CD4-positive, alpha-beta T cell (primary cell): ENCODE data around the gene ADAD2. TPM values are rescaled to one million over a fixed set of nuclear protein-coding genes. Genes with fewer than 3 reads are reported as not detected.

Source experiments
- ATAC-seq: fragments of 200-7000 bp; cut with Tn5 transposase; one replicate; pipeline ENCODE4 v1.10.0; 2022; ENCODE audit warnings: mild to moderate bottlenecking; ENCODE audit not compliant: poor library complexity
- CTCF ChIA-PET: fragments of 350-600 bp; sonication (Branson Sonifier 250); formaldehyde crosslinking; loops from one replicate; lab custom pipeline; 2021; ENCODE audit warnings: antibody characterized with exemption, inconsistent platforms; lab: Charles Lee
- POLR2A ChIA-PET: fragments of 350-600 bp; sonication (Branson Sonifier 250); formaldehyde crosslinking; loops from one replicate; lab custom pipeline; 2021; ENCODE audit warnings: antibody characterized with exemption, inconsistent platforms; lab: Charles Lee
- DNase-seq, 14 experiments: peaks; one replicate each; pipeline ENCODE4 v3.0.0-alpha.2; 2013 to 2020; ENCODE audit warnings: mixed read lengths in 2 of 14
- H3K27ac ChIP-seq, 2 donors: one replicate each; pipeline versions ENCODE4 v1.5.1 to v1.7.0; 2013; ENCODE audit warnings: low read length in 2 of 2, low read depth in 1 of 2, mild to moderate bottlenecking in 1 of 2
- H3K27me3 ChIP-seq, 2 experiments: 1 replicate in 1 of 2; 2 replicates in 1 of 2; pipeline versions ENCODE4 v1.6.1 to v1.7.0; 2013; ENCODE audit warnings: low read length in 2 of 2, control low read depth in 1 of 2, mild to moderate bottlenecking in 1 of 2, moderate library complexity in 1 of 2; ENCODE audit not compliant: insufficient read depth in 2 of 2, control insufficient read depth in 1 of 2
- H3K36me3 ChIP-seq: one replicate; pipeline ENCODE4 v1.6.1; 2013; ENCODE audit warnings: low read length, control low read depth; ENCODE audit not compliant: insufficient read depth
- H3K4me1 ChIP-seq: one replicate; pipeline ENCODE4 v1.6.1; 2013; ENCODE audit warnings: low read length, control low read depth; ENCODE audit not compliant: insufficient read depth
- H3K4me3 ChIP-seq: one replicate; pipeline ENCODE4 v1.5.1; 2013; ENCODE audit warnings: mild to moderate bottlenecking, low read length, moderate library complexity
- H3K9me3 ChIP-seq, 2 experiments: 1 replicate in 1 of 2; 2 replicates in 1 of 2; pipeline versions ENCODE4 v1.6.1 to v1.7.0; 2013; ENCODE audit warnings: low read length in 2 of 2, mild to moderate bottlenecking in 2 of 2, control low read depth in 1 of 2, moderate library complexity in 1 of 2; ENCODE audit not compliant: control insufficient read depth in 1 of 2, insufficient read depth in 1 of 2
- H3K27ac Mint-ChIP-seq: one replicate; pipeline ENCODE4 v1.8.0; 2020; ENCODE audit warnings: mixed read lengths
- H3K27me3 Mint-ChIP-seq: one replicate; pipeline ENCODE4 v1.8.0; 2021; ENCODE audit warnings: mixed read lengths
- H3K36me3 Mint-ChIP-seq: one replicate; pipeline ENCODE4 v1.8.0; 2021; ENCODE audit warnings: low read depth, mixed read lengths
- H3K4me1 Mint-ChIP-seq: one replicate; pipeline ENCODE4 v1.8.0; 2021; ENCODE audit warnings: low read depth, mixed read lengths
- H3K4me3 Mint-ChIP-seq: one replicate; pipeline ENCODE4 v1.8.0; 2020; ENCODE audit warnings: mild to moderate bottlenecking, mixed read lengths
- H3K9me3 Mint-ChIP-seq: one replicate; pipeline ENCODE4 v1.8.0; 2020; ENCODE audit warnings: mixed read lengths
- intact Hi-C, 2 experiments: fragments of 100-400 bp; cut with DNase I in 1 of 2; cut with micrococcal nuclease in 1 of 2; formaldehyde crosslinking; loops; one replicate each; pipeline versions ENCODE4 v1.15.1 to v1.9.0; 2023 to 2025; cut with DNase I, micrococcal nuclease
- total RNA-seq, 174 experiments: library from RNA in 2 of 174; stranded (reverse) in 2 of 174; gene quantifications; one replicate each; pipeline ENCODE4 v1.2.3 and lab custom pipeline; 2021 to 2026
- TF ChIP-seq, protein P1 (sequence below): fragments of 200-600 bp; IDR thresholded peaks from one replicate; pipeline ENCODE4 v1.8.0; 2022; ENCODE audit warnings: antibody characterized with exemption, mild to moderate bottlenecking

Gene ADAD2
- total RNA-seq, 2 experiments from 2014 or later = 0.59 TPM; not detected in 1

DNA sequence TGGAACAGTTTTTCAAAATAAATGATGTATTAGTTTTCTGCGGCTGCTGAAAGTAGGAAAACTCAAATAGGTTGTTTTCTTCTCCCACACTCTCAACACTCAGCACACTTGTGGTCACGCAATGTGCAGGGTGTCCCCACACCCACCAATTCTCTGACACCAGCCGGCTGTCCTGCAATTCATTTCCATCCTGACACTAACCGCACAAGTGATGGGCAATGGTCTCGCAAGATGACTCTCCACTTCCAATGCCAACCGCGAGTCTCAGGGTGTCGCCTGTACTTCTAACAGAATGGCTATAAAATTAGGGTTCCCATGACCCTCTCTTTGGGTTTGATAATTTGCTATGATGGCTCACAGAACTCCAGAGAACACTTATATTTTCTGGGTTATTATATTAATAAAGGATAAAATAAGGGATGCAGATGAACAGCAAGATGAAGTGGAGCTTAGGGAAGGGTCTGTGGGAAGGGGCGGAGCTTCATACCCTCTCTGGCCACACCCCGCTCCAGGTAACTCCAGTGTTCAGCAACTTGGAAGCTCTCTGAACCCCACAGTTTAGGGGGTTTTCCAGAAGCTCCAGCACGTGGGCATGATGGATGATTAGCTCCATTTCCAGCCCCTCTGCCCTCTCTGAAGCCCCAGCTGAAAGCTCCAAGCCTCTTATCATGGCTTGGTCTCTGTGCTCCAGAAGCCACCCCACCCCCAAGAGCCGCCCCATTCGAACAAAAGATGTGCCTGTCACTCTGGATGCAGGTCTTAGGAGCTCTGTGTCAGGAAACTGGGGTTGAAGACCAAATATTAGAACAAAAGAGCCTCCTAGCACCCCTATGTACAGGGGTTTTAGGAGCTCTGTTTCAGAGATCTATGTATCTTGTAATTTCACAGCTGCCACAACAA is 23.9 kb upstream of the ADAD2 start:
- no peaks in the 10 kb centered on the region for H3K4me1 ChIP-seq
- no peaks in the 10 kb centered on the region for H3K9me3 ChIP-seq
- Mint-ChIP-seq H3K27ac (no peak overlapping the region), H3K4me1 (no peaks in the 10 kb centered on the region), H3K36me3 (no peaks in the 10 kb centered on the region), H3K27me3 (peaks cover 29% of the 10 kb centered on the region), H3K9me3 (no peaks in the 10 kb centered on the region), H3K4me3 (no peak overlapping the region)
- H3K27ac ChIP-seq = no peak overlapping the region
- ChIA-PET CTCF (interaction anchor here (1.8 to 2.6 kb wide), 2 partner anchors 20 kb away, joined by 4 to 7 read pairs; partner anchors contain the start of gene TAF1C), POLR2A (no interaction called here)
- no peak for DNase-seq
- TF ChIP-seq, protein P1, sequence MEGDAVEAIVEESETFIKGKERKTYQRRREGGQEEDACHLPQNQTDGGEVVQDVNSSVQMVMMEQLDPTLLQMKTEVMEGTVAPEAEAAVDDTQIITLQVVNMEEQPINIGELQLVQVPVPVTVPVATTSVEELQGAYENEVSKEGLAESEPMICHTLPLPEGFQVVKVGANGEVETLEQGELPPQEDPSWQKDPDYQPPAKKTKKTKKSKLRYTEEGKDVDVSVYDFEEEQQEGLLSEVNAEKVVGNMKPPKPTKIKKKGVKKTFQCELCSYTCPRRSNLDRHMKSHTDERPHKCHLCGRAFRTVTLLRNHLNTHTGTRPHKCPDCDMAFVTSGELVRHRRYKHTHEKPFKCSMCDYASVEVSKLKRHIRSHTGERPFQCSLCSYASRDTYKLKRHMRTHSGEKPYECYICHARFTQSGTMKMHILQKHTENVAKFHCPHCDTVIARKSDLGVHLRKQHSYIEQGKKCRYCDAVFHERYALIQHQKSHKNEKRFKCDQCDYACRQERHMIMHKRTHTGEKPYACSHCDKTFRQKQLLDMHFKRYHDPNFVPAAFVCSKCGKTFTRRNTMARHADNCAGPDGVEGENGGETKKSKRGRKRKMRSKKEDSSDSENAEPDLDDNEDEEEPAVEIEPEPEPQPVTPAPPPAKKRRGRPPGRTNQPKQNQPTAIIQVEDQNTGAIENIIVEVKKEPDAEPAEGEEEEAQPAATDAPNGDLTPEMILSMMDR = no peak
- ATAC-seq = no peak
- peaks cover 2 to 7% of the 10 kb centered on the region in 2 experiments for H3K27me3 ChIP-seq
- no peaks in the 10 kb centered on the region for H3K36me3 ChIP-seq
- intact Hi-C loops = no loop called here
- H3K4me3 ChIP-seq = no peak overlapping the region

DNA sequence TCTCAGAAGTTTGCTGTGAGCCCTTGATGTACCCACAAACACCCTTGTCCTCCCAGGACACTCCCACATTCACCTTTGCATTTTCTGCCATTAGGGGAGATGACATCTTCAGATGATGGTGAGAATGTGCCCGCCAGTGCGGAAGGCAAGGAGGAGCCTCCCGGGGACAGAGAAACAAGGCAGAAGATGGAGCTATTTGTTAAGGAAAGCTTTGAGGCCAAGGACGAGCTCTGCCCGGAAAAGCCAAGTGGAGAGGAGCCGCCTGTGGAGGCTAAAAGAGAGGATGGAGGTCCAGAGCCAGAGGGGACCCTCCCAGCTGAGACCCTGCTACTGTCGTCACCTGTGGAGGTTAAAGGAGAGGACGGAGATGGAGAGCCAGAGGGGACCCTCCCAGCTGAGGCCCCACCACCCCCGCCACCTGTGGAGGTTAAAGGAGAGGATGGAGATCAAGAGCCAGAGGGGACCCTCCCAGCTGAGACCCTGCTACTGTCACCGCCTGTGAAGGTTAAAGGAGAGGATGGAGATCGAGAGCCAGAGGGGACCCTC is 21.1 kb upstream of the ADAD2 start:
- no peaks in the 10 kb centered on the region for H3K36me3 Mint-ChIP-seq
- ATAC-seq = no peak
- peaks cover 2 to 7% of the 10 kb centered on the region in 2 experiments for H3K27me3 ChIP-seq
- TF ChIP-seq, protein P1 = no peak
- no peaks in the 10 kb centered on the region for H3K4me1 ChIP-seq
- ChIA-PET POLR2A (no interaction called here), CTCF (interaction anchor here (2.6 kb wide), 1 partner anchor 17 kb away, joined by 7 read pairs; the partner anchor contains the start of gene TAF1C)
- H3K36me3 ChIP-seq = no peaks in the 10 kb centered on the region
- H3K27ac ChIP-seq = no peak overlapping the region
- peaks cover 18% of the 10 kb centered on the region for H3K27me3 Mint-ChIP-seq
- DNase-seq = no peak
- no peaks in the 10 kb centered on the region for H3K9me3 ChIP-seq
- no peaks in the 10 kb centered on the region for H3K4me1 Mint-ChIP-seq
- no peak overlapping the region for H3K27ac Mint-ChIP-seq
- intact Hi-C loops = loop anchor here in 1 of 2 experiments (10.0 kb wide), 1 partner anchor 245 kb away; no protein-coding TSS in a partner anchor
- H3K4me3 Mint-ChIP-seq = no peak overlapping the region
- H3K4me3 ChIP-seq = no peak overlapping the region
- H3K9me3 Mint-ChIP-seq = no peaks in the 10 kb centered on the region

DNA sequence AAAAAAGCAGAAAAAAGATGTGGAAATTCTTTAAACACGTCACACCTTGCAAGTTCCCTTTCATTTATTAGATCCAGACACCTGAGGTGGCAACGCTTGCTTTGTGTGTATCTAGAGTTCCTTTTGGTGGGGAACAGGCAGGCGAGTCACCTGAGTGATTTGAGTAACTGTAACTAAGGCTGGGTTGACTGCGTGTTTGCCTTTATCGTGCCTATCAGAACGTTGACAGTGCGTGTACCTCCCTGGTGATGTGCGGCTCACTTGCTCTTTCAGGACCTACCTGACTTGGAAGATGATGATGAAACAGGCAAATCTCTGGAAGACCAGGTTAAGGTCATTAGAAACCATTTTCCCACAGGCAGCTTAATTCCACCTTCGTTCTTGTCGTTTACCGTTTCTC is 16.6 kb upstream of the ADAD2 start:
- Mint-ChIP-seq H3K36me3 (peaks cover 14% of the 10 kb centered on the region), H3K27ac (no peak overlapping the region), H3K4me1 (peaks cover 6% of the 10 kb centered on the region), H3K9me3 (no peaks in the 10 kb centered on the region), H3K27me3 (peaks cover 6% of the 10 kb centered on the region), H3K4me3 (no peak overlapping the region)
- ATAC-seq (no peak), DNase-seq (no peak)
- ChIA-PET CTCF (no interaction called here), POLR2A (no interaction called here)
- Histone ChIP-seq H3K9me3 (no peaks in the 10 kb centered on the region), H3K36me3 (peaks cover 13% of the 10 kb centered on the region), H3K27ac (no peak overlapping the region), H3K4me3 (no peak overlapping the region), H3K27me3 (peaks cover 0 to 2% of the 10 kb centered on the region in 2 experiments), H3K4me1 (no peaks in the 10 kb centered on the region)
- intact Hi-C loops = loop anchor here (2.0 to 10.0 kb wide), 3 partner anchors 58 to 250 kb away; partner anchors contain the start of gene MBTPS1 (in 1 of the 2)
- TF ChIP-seq, protein P1 = no peak
